ENCODE results near the gene BET1. TPM values are rescaled to one million over a fixed set of nuclear protein-coding genes. Genes with fewer than 3 reads are reported as not detected.

The BET1 gene
- total RNA-seq, 1 experiment from 2014 or later, result 21.4 TPM

- Histone ChIP-seq H3K27ac (ENCODE audit: insufficient read length, low read depth, low read length) (no peak overlapping the region), H4K91ac (ENCODE audit: insufficient read length, low read depth, low read length) (no peak overlapping the region), H3K4me1 (ENCODE audit: insufficient read depth, low read length) (peaks cover 2% of the 10 kb centered on the region; the same call in 1 of the 2 replicates), H3K56ac (ENCODE audit: insufficient read length, low read depth, low read length) (no peak overlapping the region), H2AFZ (ENCODE audit: low read length) (no peak overlapping the region), H4K8ac (replicated peaks; ENCODE audit: insufficient read length, low read depth, low read length) (no peak overlapping the region), H3K27me3 (ENCODE audit: insufficient read depth, low read length) (no peaks in the 10 kb centered on the region), H3K18ac (ENCODE audit: insufficient read length, low read depth, low read length) (no peak overlapping the region), H3K79me1 (ENCODE audit: insufficient read depth, low read depth, low read length, poor library complexity, severe bottlenecking) (no peaks in the 10 kb centered on the region), H4K5ac (ENCODE audit: insufficient read length, low read depth, low read length) (no peak overlapping the region), H3K79me2 (ENCODE audit: insufficient read depth, low read length) (no peaks in the 10 kb centered on the region), H3K4ac (ENCODE audit: low read depth, low read length) (no peak overlapping the region), H2BK20ac (ENCODE audit: low read depth, low read length, poor library complexity, severe bottlenecking) (no peak overlapping the region), H2AK5ac (ENCODE audit: insufficient read length, low read length) (no peak overlapping the region), H3K23me2 (ENCODE audit: insufficient read length, low read depth, low read length, poor library complexity, severe bottlenecking) (no peaks in the 10 kb centered on the region), H3K4me2 (ENCODE audit: insufficient read depth, insufficient read length, low read length) (no peak overlapping the region), H3K14ac (ENCODE audit: insufficient read depth, low read length) (no peak overlapping the region), H2BK5ac (ENCODE audit: insufficient read length, low read length) (no peak overlapping the region), H2BK120ac (ENCODE audit: low read depth, low read length, poor library complexity, severe bottlenecking) (no peak overlapping the region), H4K20me1 (ENCODE audit: control insufficient read depth, insufficient read depth, insufficient read length) (no peaks in the 10 kb centered on the region), H3T11ph (ENCODE audit: low read length) (no peak overlapping the region), H3K23ac (ENCODE audit: insufficient read length, low read depth, low read length) (no peak overlapping the region), H2BK12ac (ENCODE audit: insufficient read length, low read depth, low read length) (no peak overlapping the region), H3K9ac (ENCODE audit: extremely low read depth, insufficient read length, low read length) (no peak overlapping the region), H2BK15ac (ENCODE audit: low read depth, low read length) (no peak overlapping the region), H3K9me3 (ENCODE audit: control insufficient read depth, low read depth, low read length) (no peaks in the 10 kb centered on the region)
- WGBS (ENCODE audit: extremely low coverage, insufficient read length, low lambda C conversion rate), result no CpG with 5 or more reads among the region's 1 CpG
- DNase-seq, result no peak
- no peaks in the 10 kb centered on the region for H3K27me3 Mint-ChIP-seq (ENCODE audit: low read depth)
- H3K27ac Mint-ChIP-seq, result no peak overlapping the region
- H3K9me3 Mint-ChIP-seq, result no peaks in the 10 kb centered on the region
- H3K4me1 Mint-ChIP-seq, result peaks cover 18 to 19% of the 10 kb centered on the region in 2 experiments
- no peaks in the 10 kb centered on the region for H3K36me3 Mint-ChIP-seq (ENCODE audit: insufficient read depth in 1 of 3, low read depth in 3 of 3)
- no peak for TF ChIP-seq CTCF (conservative IDR thresholded peaks at IDR 0.05)
- H3K4me3 Mint-ChIP-seq, result no peak overlapping the region
Measured at GRCh38 chr7:93973134-93973533, 31.0 kb downstream of the BET1 start.

Data from H9 (cell line).